ENCODE data around the gene PEDS1. TPM values are rescaled to one million over a fixed set of nuclear protein-coding genes. Genes with fewer than 3 reads are reported as not detected.
A peak's percentile ranks its signal among the peaks of the same experiment; 100 is the strongest.

The PEDS1 gene
- total and polyA plus RNA-seq, 2 of the 13 experiments (the other 11 are each of a cell fraction or from before 2014, with no cell fraction given): 30.5 to 93.9 TPM

DNA sequence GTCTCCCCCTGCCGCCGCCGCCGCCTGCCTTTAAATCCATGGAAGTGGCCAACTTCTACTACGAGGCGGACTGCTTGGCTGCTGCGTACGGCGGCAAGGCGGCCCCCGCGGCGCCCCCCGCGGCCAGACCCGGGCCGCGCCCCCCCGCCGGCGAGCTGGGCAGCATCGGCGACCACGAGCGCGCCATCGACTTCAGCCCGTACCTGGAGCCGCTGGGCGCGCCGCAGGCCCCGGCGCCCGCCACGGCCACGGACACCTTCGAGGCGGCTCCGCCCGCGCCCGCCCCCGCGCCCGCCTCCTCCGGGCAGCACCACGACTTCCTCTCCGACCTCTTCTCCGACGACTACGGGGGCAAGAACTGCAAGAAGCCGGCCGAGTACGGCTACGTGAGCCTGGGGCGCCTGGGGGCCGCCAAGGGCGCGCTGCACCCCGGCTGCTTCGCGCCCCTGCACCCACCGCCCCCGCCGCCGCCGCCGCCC is 37.6 kb upstream of the PEDS1 start (continued):
- TF ChIP-seq, protein P1, sequence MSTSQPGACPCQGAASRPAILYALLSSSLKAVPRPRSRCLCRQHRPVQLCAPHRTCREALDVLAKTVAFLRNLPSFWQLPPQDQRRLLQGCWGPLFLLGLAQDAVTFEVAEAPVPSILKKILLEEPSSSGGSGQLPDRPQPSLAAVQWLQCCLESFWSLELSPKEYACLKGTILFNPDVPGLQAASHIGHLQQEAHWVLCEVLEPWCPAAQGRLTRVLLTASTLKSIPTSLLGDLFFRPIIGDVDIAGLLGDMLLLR (CRISPR knock-in tag; IDR thresholded peaks at IDR 0.05): peak; percentile 1; the same call in 1 of the 2 replicates
- TF ChIP-seq, protein P2, sequence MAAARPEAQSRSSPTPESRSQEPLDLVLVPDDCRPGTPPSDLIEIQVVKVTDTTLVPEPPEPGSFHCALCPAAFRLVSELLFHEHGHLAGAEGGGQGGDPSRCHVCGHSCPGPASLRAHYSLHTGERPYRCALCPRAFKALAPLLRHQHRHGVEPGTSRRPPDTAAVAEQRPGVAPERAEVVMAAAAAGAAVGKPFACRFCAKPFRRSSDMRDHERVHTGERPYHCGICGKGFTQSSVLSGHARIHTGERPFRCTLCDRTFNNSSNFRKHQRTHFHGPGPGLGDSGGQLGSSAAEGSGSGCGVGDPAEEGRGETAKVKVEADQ (CRISPR knock-in tag; IDR thresholded peaks at IDR 0.05; ENCODE audit: borderline replicate concordance): 0 out of 2 replicates have a peak, but pooled peaks have one; percentile 13
- TF ChIP-seq NR2C2 (CRISPR knock-in tag; IDR thresholded peaks at IDR 0.05; ENCODE audit: borderline replicate concordance) (no peak), ZNF33A (CRISPR knock-in tag; IDR thresholded peaks at IDR 0.05; ENCODE audit: borderline replicate concordance) (no peak), PHF8 (CRISPR knock-in tag; IDR thresholded peaks at IDR 0.05) (peak; percentile 6; the same call in 1 of the 2 replicates), ZNF180 (CRISPR knock-in tag; IDR thresholded peaks at IDR 0.05; ENCODE audit: borderline replicate concordance, low read depth) (0 out of 2 replicates have a peak, but pooled peaks have one; percentile 12), ZNF501 (CRISPR knock-in tag; IDR thresholded peaks at IDR 0.05) (no peak; the same call in 1 of the 2 replicates), IKZF5 (CRISPR knock-in tag; IDR thresholded peaks at IDR 0.05) (no peak), KAT2B (IDR thresholded peaks at IDR 0.05; ENCODE audit: borderline replicate concordance, low read depth, low read length) (no peak), ZFY (CRISPR knock-in tag; IDR thresholded peaks at IDR 0.05) (peak; percentile 40), EED (CRISPR knock-in tag; IDR thresholded peaks at IDR 0.05) (0 out of 2 replicates have a peak, but pooled peaks have one; percentile 22), SALL2 (CRISPR knock-in tag; IDR thresholded peaks at IDR 0.05) (peak; percentile 26; the same call in 1 of the 2 replicates), ZSCAN31 (CRISPR knock-in tag; IDR thresholded peaks at IDR 0.05; ENCODE audit: low read depth) (0 out of 2 replicates have a peak, but pooled peaks have one; percentile 10)
- TF ChIP-seq, protein P3, sequence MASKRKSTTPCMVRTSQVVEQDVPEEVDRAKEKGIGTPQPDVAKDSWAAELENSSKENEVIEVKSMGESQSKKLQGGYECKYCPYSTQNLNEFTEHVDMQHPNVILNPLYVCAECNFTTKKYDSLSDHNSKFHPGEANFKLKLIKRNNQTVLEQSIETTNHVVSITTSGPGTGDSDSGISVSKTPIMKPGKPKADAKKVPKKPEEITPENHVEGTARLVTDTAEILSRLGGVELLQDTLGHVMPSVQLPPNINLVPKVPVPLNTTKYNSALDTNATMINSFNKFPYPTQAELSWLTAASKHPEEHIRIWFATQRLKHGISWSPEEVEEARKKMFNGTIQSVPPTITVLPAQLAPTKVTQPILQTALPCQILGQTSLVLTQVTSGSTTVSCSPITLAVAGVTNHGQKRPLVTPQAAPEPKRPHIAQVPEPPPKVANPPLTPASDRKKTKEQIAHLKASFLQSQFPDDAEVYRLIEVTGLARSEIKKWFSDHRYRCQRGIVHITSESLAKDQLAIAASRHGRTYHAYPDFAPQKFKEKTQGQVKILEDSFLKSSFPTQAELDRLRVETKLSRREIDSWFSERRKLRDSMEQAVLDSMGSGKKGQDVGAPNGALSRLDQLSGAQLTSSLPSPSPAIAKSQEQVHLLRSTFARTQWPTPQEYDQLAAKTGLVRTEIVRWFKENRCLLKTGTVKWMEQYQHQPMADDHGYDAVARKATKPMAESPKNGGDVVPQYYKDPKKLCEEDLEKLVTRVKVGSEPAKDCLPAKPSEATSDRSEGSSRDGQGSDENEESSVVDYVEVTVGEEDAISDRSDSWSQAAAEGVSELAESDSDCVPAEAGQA (IDR thresholded peaks at IDR 0.05; ENCODE audit: low read depth): no peak
- TF ChIP-seq, protein P3 (CRISPR knock-in tag; IDR thresholded peaks at IDR 0.05; ENCODE audit: borderline replicate concordance): peak; percentile 46
- TF ChIP-seq, protein P4, sequence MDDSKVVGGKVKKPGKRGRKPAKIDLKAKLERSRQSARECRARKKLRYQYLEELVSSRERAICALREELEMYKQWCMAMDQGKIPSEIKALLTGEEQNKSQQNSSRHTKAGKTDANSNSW (CRISPR knock-in tag; IDR thresholded peaks at IDR 0.05; ENCODE audit: borderline replicate concordance): 0 out of 2 replicates have a peak, but pooled peaks have one; percentile 20

Data from HepG2 (cell line).